K562 (cell line): Measurements from ENCODE around the gene BEND5. TPM values are rescaled to one million over a fixed set of nuclear protein-coding genes. Genes with fewer than 3 reads are reported as not detected.

Experiments
- ATAC-seq: fragments of 200-7000 bp; cut with Tn5 transposase; 3 replicates; pipeline ENCODE4 v1.9.1; 2020; ENCODE audit warnings: moderate library complexity
- BruUV-seq: library from RNA; stranded (reverse); fragments of 400-500 nt; replicated peaks from 2 replicates; lab custom pipeline; 2021; lab: Mats Ljungman, UMichigan
- CTCF ChIA-PET: fragments of 300-600 bp; formaldehyde crosslinking; extraction: SDS; loops from one replicate; lab custom pipeline; 2021; ENCODE audit warnings: low intra/inter-chr PET ratio; lab: Yijun Ruan, JAX
- POLR2A ChIA-PET: fragments of 300-600, 350-650 bp; sonication (Branson Sonifier 250); formaldehyde crosslinking; extraction: SDS; loops from one replicate; lab custom pipeline; 2021; ENCODE audit warnings: antibody characterized with exemption, inconsistent platforms; lab: Yijun Ruan, JAX
- DNase-seq, 4 experiments: peaks; one replicate each; pipeline versions ENCODE4 v3.0.0 to v3.0.0-alpha.2; 2011 to 2018; ENCODE audit warnings: low spot score in 3 of 4, mixed read lengths in 3 of 4; ENCODE audit errors: extremely low read depth in 1 of 4
- FAIRE-seq: peaks from 2 replicates; lab custom pipeline; 2011; peaks lifted over from hg19 to GRCh38; lab: Jason Lieb, UNC
- H2AFZ ChIP-seq: 2 replicates; pipeline ENCODE4 v1.6.0; 2011; ENCODE audit warnings: low read depth, low read length, control low read depth, inconsistent platforms
- H3K27ac ChIP-seq: fragments of 200-600 bp; 3 replicates; pipeline ENCODE4 v1.8.0; 2011; ENCODE audit warnings: low read depth, mild to moderate bottlenecking, control low read depth, inconsistent platforms, low read length, moderate library complexity, mixed read lengths; ENCODE audit errors: extremely low read depth
- H3K27me3 ChIP-seq, 2 experiments: fragments of 300-600 bp in 1 of 2; 2 replicates in 1 of 2; 3 replicates in 1 of 2; pipeline versions ENCODE4 v1.6.0 to v1.8.0; 2011; ENCODE audit warnings: inconsistent platforms in 2 of 2, low read length in 2 of 2, mild to moderate bottlenecking in 1 of 2, mixed read lengths in 1 of 2, moderate library complexity in 1 of 2; ENCODE audit not compliant: control insufficient read depth in 2 of 2, insufficient read depth in 2 of 2
- H3K36me3 ChIP-seq: fragments of 300-600 bp; 3 replicates; pipeline ENCODE4 v1.8.0; 2011; ENCODE audit warnings: mild to moderate bottlenecking, low read length, inconsistent platforms; ENCODE audit not compliant: control insufficient read depth, insufficient read depth
- H3K4me1 ChIP-seq, 2 experiments: fragments of 200-600 bp in 1 of 2; replicated peaks in 1 of 2; 2 replicates in 1 of 2; 3 replicates in 1 of 2; pipeline versions ENCODE4 v1.5.1 to v1.8.0; 2011; ENCODE audit warnings: inconsistent platforms in 2 of 2, low read length in 2 of 2, mild to moderate bottlenecking in 1 of 2, mixed read lengths in 1 of 2, moderate library complexity in 1 of 2; ENCODE audit not compliant: control insufficient read depth in 2 of 2, insufficient read depth in 2 of 2
- H3K4me2 ChIP-seq: 2 replicates; pipeline ENCODE4 v1.6.1; 2011; ENCODE audit warnings: low read length, control low read depth, inconsistent platforms, mixed read lengths; ENCODE audit not compliant: insufficient read depth
- H3K4me3 ChIP-seq: fragments of 200-600 bp; sonication (generic), shearing (Covaris generic); 2 replicates; pipeline ENCODE4 v1.5.1; 2016; ENCODE audit warnings: control low read depth, inconsistent platforms
- H3K79me2 ChIP-seq: fragments of 200-600 bp; 3 replicates; pipeline ENCODE4 v1.8.0; 2011; ENCODE audit warnings: low read length, inconsistent platforms; ENCODE audit not compliant: control insufficient read depth, insufficient read depth
- H3K9ac ChIP-seq, 2 experiments: 2 replicates each; pipeline versions ENCODE4 v1.6.0 to v1.6.1; 2011; ENCODE audit warnings: low read depth in 2 of 2, low read length in 2 of 2, control low read depth in 1 of 2, inconsistent platforms in 1 of 2, mild to moderate bottlenecking in 1 of 2, mixed read lengths in 1 of 2; ENCODE audit not compliant: insufficient read depth in 1 of 2
- H3K9me1 ChIP-seq: one replicate; pipeline ENCODE4 v1.6.0; 2011; ENCODE audit warnings: inconsistent platforms, mild to moderate bottlenecking, low read length, moderate library complexity; ENCODE audit not compliant: control insufficient read depth, insufficient read depth
- H3K9me3 ChIP-seq: replicated peaks from 2 replicates; pipeline ENCODE4 v1.5.1; 2011; ENCODE audit warnings: low read depth, low read length, inconsistent platforms; ENCODE audit not compliant: control insufficient read depth, insufficient read depth
- H4K20me1 ChIP-seq: replicated peaks from 2 replicates; pipeline ENCODE4 v1.6.1; 2011; ENCODE audit warnings: low read length, inconsistent platforms, mixed read lengths; ENCODE audit not compliant: control insufficient read depth, insufficient read depth
- ZNF134 ChIP-seq: fragments of 250-450 bp; sonication (Bioruptor Pico); conservative IDR thresholded peaks from 2 replicates; pipeline ENCODE4 v1.4.0; 2020
- WGBS: fragments of 100-300 bp; shearing (Covaris generic); methylation state at CpG from one replicate; pipeline ENCODE4 v1.1.6; 2016; ENCODE audit warnings: low coverage, mixed read lengths; ENCODE audit not compliant: insufficient coverage; ENCODE audit errors: missing lambda C conversion rate; 5-methylcytosine and 5-hydroxymethylcytosine counted together
- in situ Hi-C: fragments of 300-500 bp; cut with MboI; formaldehyde crosslinking; loops from 4 replicates; pipeline ENCODE4 v1.15.0; 2018; ENCODE audit warnings: inconsistent platforms, mixed read lengths
- intact Hi-C: fragments of 100-400 bp; cut with micrococcal nuclease; formaldehyde crosslinking; loops from 2 replicates; pipeline ENCODE4 v1.14.2; 2022
- polyA plus RNA-seq, 8 experiments: library from polyadenylated mRNA; depleted of rRNA in 4 of 8; stranded (reverse) in 5 of 8; unstranded in 3 of 8; fragments of >200 nt; fragmentation: Nextera tagmentation in 2 of 8; fragmentation: Illumina TruSeq in 1 of 8; extraction: Ambion mirVana in 2 of 8; extraction: Trizol in 1 of 8; gene quantifications; 2 replicates each; pipeline versions ENCODE4 v1.2.1 to v1.2.3, GENCODE V29; 2011 to 2014; ENCODE audit warnings: inconsistent platforms in 1 of 8, missing spikeins in 1 of 8
- total RNA-seq, 7 experiments: library from RNA; depleted of rRNA in 6 of 7; stranded (reverse); fragments of >200 nt in 6 of 7; fragmentation: Illumina TruSeq in 2 of 7; extraction: Trizol in 2 of 7; gene quantifications; 2 replicates each; pipeline versions ENCODE4 v1.2.1 to v1.2.3, GENCODE V29; 2011 to 2021; ENCODE audit warnings: low replicate concordance in 1 of 7
- TF ChIP-seq, protein P1 (sequence below): fragments of 250-450 bp; sonication (Bioruptor Pico); IDR thresholded peaks from 2 replicates; pipeline ENCODE4 v1.4.0; 2020; ENCODE audit warnings: mild to moderate bottlenecking, moderate library complexity, borderline replicate concordance
- TF ChIP-seq, protein P2 (sequence below), 2 experiments: fragments of 450-650 bp; formaldehyde crosslinking in 1 of 2; IDR thresholded peaks; 2 replicates each; pipeline versions ENCODE4 v1.4.0 to v1.6.1; 2014 to 2020; ENCODE audit warnings: mild to moderate bottlenecking in 2 of 2, borderline replicate concordance in 1 of 2, low read depth in 1 of 2

The BEND5 gene
- total and polyA plus RNA-seq, 9 of the 15 experiments (the other 6 are each of a cell fraction or from before 2014, with no cell fraction given), result not detected

GRCh38 chr1:48715921-48716320 lies 60.8 kb downstream of the BEND5 start (continued):
- TF ChIP-seq, protein P1, sequence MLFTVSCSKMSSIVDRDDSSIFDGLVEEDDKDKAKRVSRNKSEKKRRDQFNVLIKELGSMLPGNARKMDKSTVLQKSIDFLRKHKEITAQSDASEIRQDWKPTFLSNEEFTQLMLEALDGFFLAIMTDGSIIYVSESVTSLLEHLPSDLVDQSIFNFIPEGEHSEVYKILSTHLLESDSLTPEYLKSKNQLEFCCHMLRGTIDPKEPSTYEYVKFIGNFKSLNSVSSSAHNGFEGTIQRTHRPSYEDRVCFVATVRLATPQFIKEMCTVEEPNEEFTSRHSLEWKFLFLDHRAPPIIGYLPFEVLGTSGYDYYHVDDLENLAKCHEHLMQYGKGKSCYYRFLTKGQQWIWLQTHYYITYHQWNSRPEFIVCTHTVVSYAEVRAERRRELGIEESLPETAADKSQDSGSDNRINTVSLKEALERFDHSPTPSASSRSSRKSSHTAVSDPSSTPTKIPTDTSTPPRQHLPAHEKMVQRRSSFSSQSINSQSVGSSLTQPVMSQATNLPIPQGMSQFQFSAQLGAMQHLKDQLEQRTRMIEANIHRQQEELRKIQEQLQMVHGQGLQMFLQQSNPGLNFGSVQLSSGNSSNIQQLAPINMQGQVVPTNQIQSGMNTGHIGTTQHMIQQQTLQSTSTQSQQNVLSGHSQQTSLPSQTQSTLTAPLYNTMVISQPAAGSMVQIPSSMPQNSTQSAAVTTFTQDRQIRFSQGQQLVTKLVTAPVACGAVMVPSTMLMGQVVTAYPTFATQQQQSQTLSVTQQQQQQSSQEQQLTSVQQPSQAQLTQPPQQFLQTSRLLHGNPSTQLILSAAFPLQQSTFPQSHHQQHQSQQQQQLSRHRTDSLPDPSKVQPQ (CRISPR knock-in tag), result no peak
- no peak for TF ChIP-seq ZNF134

DNA sequence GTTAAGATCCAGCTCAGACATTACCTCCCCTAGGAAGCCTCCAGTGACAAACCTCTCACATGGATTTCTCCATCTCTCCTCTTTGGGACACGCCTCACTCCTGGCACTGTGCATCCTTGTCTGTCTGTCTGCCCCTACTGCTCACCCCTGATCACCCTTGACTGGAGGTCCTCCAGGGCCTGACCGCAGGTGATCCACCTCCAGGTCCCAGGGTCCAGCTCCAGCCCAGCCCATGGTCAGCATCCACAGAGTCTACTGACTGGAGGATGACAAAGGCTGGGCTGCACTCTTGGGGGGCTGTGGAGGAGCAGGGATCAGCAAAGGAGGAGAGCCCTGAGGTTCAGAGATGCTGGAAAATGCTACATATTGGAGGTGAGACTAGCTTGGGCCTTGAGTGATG lies 65.8 kb downstream of the BEND5 start:
- no peaks in the 10 kb centered on the region for H3K9me1 ChIP-seq
- intact Hi-C loops, result no loop called here
- H3K9ac ChIP-seq, result no peak overlapping the region
- no peak overlapping the region for H3K4me3 ChIP-seq
- ChIA-PET CTCF (no interaction called here), POLR2A (no interaction called here)
- in situ Hi-C loops, result no loop called here
- ATAC-seq (no peak), FAIRE-seq (no peak), DNase-seq (no peak)
- no peaks in the 10 kb centered on the region for H3K79me2 ChIP-seq
- H3K36me3 ChIP-seq, result no peaks in the 10 kb centered on the region
- no peak overlapping the region for H2AFZ ChIP-seq
- no peaks in the 10 kb centered on the region for H4K20me1 ChIP-seq
- H3K27ac ChIP-seq, result no peak overlapping the region
- TF ChIP-seq, protein P2, sequence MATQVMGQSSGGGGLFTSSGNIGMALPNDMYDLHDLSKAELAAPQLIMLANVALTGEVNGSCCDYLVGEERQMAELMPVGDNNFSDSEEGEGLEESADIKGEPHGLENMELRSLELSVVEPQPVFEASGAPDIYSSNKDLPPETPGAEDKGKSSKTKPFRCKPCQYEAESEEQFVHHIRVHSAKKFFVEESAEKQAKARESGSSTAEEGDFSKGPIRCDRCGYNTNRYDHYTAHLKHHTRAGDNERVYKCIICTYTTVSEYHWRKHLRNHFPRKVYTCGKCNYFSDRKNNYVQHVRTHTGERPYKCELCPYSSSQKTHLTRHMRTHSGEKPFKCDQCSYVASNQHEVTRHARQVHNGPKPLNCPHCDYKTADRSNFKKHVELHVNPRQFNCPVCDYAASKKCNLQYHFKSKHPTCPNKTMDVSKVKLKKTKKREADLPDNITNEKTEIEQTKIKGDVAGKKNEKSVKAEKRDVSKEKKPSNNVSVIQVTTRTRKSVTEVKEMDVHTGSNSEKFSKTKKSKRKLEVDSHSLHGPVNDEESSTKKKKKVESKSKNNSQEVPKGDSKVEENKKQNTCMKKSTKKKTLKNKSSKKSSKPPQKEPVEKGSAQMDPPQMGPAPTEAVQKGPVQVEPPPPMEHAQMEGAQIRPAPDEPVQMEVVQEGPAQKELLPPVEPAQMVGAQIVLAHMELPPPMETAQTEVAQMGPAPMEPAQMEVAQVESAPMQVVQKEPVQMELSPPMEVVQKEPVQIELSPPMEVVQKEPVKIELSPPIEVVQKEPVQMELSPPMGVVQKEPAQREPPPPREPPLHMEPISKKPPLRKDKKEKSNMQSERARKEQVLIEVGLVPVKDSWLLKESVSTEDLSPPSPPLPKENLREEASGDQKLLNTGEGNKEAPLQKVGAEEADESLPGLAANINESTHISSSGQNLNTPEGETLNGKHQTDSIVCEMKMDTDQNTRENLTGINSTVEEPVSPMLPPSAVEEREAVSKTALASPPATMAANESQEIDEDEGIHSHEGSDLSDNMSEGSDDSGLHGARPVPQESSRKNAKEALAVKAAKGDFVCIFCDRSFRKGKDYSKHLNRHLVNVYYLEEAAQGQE (IDR thresholded peaks at IDR 0.05; ENCODE audit: borderline replicate concordance), result no peak
- TF ChIP-seq, protein P2 (CRISPR knock-in tag; IDR thresholded peaks at IDR 0.05; ENCODE audit: low read depth), result no peak
- no peak overlapping the region for H3K4me2 ChIP-seq
- H3K27me3 ChIP-seq, result no peaks in the 10 kb centered on the region; a peak in 1 of 5 replicates
- no peaks in the 10 kb centered on the region for H3K4me1 ChIP-seq
- 4% methylated on average over 2 of the region's 2 CpGs for WGBS
- no TSS peak for BruUV-seq
- H3K9me3 ChIP-seq, result no peaks in the 10 kb centered on the region
